ENCODE results near the gene STAT3. TPM values are rescaled to one million over a fixed set of nuclear protein-coding genes. Genes with fewer than 3 reads are reported as not detected.
"Not testable (repeated sequence)": the region's sequence is repeated elsewhere in the genome, so short reads cannot be mapped to it uniquely, and the experiment has no call there.

Gene STAT3
- total RNA-seq, 2 experiments from 2014 or later = 14.8 to 28.7 TPM

DNA sequence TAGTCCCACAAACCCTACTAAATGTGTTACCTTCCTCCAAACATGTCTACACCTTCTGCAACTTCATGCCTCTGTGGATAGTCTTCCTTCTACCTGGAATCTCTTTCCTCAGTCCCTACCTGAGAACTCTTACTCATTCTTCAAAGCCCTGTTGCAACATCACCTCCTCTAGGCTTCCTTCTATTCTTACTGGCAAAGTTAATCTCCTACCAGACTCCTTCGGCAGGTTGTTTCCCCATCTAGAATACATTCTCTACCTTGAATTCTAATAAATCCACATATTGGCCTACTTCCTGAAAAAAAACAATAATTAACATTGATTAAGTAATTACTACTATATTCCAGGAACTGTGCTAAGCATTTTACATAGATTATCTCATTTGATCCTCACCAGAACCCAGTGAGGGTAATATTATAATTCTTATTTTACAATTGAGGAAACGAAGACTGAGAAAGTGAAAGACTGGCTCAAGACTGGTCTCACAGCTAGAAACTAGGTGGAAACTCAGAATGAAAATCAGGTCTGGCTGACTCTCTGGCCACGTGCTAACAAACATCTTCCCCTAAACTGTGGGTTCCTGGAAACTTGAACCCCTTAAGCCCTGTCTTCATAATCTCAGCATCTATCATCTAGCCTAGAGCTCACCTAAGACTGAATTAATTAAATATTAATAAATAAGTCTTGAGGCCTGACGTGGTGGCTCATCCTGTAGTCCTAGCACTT is 4.6 kb upstream of the STAT3 start:
- no peaks in the 10 kb centered on the region for H3K9me2 ChIP-seq (ENCODE audit: insufficient read depth, low read length)
- H3K27ac ChIP-seq (ENCODE audit: low read depth, low read length, poor library complexity, severe bottlenecking) = no peak overlapping the region
- peaks cover 27% of the 10 kb centered on the region for H3K4me1 ChIP-seq (ENCODE audit: insufficient read depth, low read length, poor library complexity, severe bottlenecking)
- no peak for DNase-seq (ENCODE audit: low spot score)
- no peak overlapping the region for H3K4me3 ChIP-seq (ENCODE audit: low read depth, low read length, poor library complexity, severe bottlenecking)
- H3K79me2 ChIP-seq (ENCODE audit: insufficient read depth, low read depth, low read length) = no peaks in the 10 kb centered on the region
- H3K36me3 ChIP-seq (ENCODE audit: insufficient read depth, low read length) = no peaks in the 10 kb centered on the region
- intact Hi-C loops (cut with micrococcal nuclease; ENCODE audit: unreplicated experiment) = no loop called here
- TF ChIP-seq, protein P1, sequence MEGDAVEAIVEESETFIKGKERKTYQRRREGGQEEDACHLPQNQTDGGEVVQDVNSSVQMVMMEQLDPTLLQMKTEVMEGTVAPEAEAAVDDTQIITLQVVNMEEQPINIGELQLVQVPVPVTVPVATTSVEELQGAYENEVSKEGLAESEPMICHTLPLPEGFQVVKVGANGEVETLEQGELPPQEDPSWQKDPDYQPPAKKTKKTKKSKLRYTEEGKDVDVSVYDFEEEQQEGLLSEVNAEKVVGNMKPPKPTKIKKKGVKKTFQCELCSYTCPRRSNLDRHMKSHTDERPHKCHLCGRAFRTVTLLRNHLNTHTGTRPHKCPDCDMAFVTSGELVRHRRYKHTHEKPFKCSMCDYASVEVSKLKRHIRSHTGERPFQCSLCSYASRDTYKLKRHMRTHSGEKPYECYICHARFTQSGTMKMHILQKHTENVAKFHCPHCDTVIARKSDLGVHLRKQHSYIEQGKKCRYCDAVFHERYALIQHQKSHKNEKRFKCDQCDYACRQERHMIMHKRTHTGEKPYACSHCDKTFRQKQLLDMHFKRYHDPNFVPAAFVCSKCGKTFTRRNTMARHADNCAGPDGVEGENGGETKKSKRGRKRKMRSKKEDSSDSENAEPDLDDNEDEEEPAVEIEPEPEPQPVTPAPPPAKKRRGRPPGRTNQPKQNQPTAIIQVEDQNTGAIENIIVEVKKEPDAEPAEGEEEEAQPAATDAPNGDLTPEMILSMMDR (conservative IDR thresholded peaks at IDR 0.05; ENCODE audit: low read length) = no peak
- no peak for TF ChIP-seq EZH2phosphoT487 (IDR thresholded peaks at IDR 0.05; ENCODE audit: borderline replicate concordance, low read depth, low read length)
- CTCF ChIA-PET (ENCODE audit: unreplicated experiment) = no interaction called here
- POLR2A ChIA-PET = interaction anchor here (1.5 kb wide), 1 partner anchor 39 kb away, joined by 3 read pairs; no protein-coding TSS in a partner anchor
- H4K20me1 ChIP-seq (ENCODE audit: insufficient read depth, low read length) = no peaks in the 10 kb centered on the region
- H3K4me2 ChIP-seq (ENCODE audit: low read length) = no peak overlapping the region
- peak overlapping the region; percentile 30; the same call in 1 of the 2 replicates for H2AFZ ChIP-seq (ENCODE audit: low read length)
- H3K9me3 ChIP-seq (ENCODE audit: low read length) = no peaks in the 10 kb centered on the region
- BruUV-seq (replicated peaks) = no TSS peak

DNA sequence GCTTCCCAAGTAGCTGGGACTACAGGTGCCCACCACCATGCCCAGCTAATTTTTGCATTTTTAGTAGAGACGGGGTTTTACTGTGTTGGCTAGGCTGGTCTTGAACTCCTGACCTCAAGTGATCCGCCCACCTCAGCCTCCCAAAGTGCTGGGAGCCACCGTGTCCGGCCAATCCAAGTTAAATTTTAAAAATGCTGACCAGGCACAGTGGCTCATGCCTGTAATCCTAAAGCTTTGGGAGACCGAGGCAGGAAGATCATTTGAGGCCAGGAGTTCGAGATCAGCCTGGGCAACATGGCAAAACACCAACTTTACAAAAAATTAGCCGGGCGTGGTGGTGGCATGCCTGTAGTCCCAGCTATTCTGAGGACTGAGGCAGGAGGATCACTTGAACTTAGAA is 3.2 kb upstream of the STAT3 start:
- H4K20me1 ChIP-seq (ENCODE audit: insufficient read depth, low read length); H3K79me2 ChIP-seq (ENCODE audit: insufficient read depth, low read depth, low read length); H3K9me3 ChIP-seq (ENCODE audit: low read length); H3K27ac ChIP-seq (ENCODE audit: low read depth, low read length, poor library complexity, severe bottlenecking); H3K9me2 ChIP-seq (ENCODE audit: insufficient read depth, low read length); H3K4me3 ChIP-seq (ENCODE audit: low read depth, low read length, poor library complexity, severe bottlenecking); intact Hi-C loops (cut with micrococcal nuclease; ENCODE audit: unreplicated experiment); H2AFZ ChIP-seq (ENCODE audit: low read length); H3K4me2 ChIP-seq (ENCODE audit: low read length); CTCF ChIA-PET (ENCODE audit: unreplicated experiment); DNase-seq (ENCODE audit: low spot score); H3K36me3 ChIP-seq (ENCODE audit: insufficient read depth, low read length); BruUV-seq (replicated peaks): not testable (repeated sequence)
- POLR2A ChIA-PET = interaction anchor here (1.5 kb wide), 1 partner anchor 40 kb away, joined by 3 read pairs; no protein-coding TSS in a partner anchor
- peaks cover 38% of the 10 kb centered on the region for H3K4me1 ChIP-seq (ENCODE audit: insufficient read depth, low read length, poor library complexity, severe bottlenecking)

DNA sequence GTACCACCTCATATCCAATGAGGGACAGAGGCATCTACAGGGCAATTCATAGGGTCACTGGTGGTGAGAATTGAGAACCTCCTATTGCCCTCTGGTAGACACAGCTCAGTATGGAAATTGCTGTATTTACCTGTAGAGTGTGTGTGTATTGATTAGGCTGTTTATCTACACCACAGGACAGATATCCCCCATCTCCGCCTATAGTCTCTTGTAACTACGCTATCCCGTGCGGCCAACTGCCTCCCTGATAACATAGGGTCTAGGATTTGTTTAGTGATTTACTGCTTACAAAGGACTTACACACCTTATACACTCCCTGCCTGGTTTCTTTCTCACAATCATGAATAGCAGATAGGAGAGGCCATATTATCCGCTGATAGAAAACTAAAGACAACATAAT is 1.7 kb upstream of the STAT3 start:
- Histone ChIP-seq H3K9me3 (ENCODE audit: low read length) (no peaks in the 10 kb centered on the region), H2AFZ (ENCODE audit: low read length) (peak overlapping the region; percentile 98; the same call in 1 of the 2 replicates), H3K4me3 (ENCODE audit: low read depth, low read length, poor library complexity, severe bottlenecking) (no peak overlapping the region), H3K4me2 (ENCODE audit: low read length) (0 out of 2 replicates have a peak overlapping the region, but pooled peaks have one; percentile 93), H3K79me2 (ENCODE audit: insufficient read depth, low read depth, low read length) (no peaks in the 10 kb centered on the region; the same call in 1 of the 2 replicates), H3K9me2 (ENCODE audit: insufficient read depth, low read length) (no peaks in the 10 kb centered on the region), H4K20me1 (ENCODE audit: insufficient read depth, low read length) (no peaks in the 10 kb centered on the region), H3K36me3 (ENCODE audit: insufficient read depth, low read length) (no peaks in the 10 kb centered on the region), H3K4me1 (ENCODE audit: insufficient read depth, low read length, poor library complexity, severe bottlenecking) (peaks cover 38% of the 10 kb centered on the region), H3K27ac (ENCODE audit: low read depth, low read length, poor library complexity, severe bottlenecking) (no peak overlapping the region)
- POLR2A ChIA-PET = no interaction called here
- CTCF ChIA-PET (ENCODE audit: unreplicated experiment) = no interaction called here
- TF ChIP-seq, protein P1 (conservative IDR thresholded peaks at IDR 0.05; ENCODE audit: low read length) = no peak
- TF ChIP-seq EZH2phosphoT487 (IDR thresholded peaks at IDR 0.05; ENCODE audit: borderline replicate concordance, low read depth, low read length) = no peak
- no TSS peak for BruUV-seq (replicated peaks)
- no peak for DNase-seq (ENCODE audit: low spot score)
- intact Hi-C loops (cut with micrococcal nuclease; ENCODE audit: unreplicated experiment) = loop anchor here (10.0 kb wide), 1 partner anchor 275 kb away; the partner anchor contains the start of gene DHX58
